ENCODE data around the gene DDIAS. TPM values are rescaled to one million over a fixed set of nuclear protein-coding genes. Genes with fewer than 3 reads are reported as not detected.
"Not testable (repeated sequence)": the region's sequence is repeated elsewhere in the genome, so short reads cannot be mapped to it uniquely, and the experiment has no call there.

Gene DDIAS
- total and polyA plus RNA-seq, 10 of the 15 experiments (the other 5 are each of a cell fraction or from before 2014, with no cell fraction given), result 6.9 to 27.8 (median 12.9) TPM

DNA sequence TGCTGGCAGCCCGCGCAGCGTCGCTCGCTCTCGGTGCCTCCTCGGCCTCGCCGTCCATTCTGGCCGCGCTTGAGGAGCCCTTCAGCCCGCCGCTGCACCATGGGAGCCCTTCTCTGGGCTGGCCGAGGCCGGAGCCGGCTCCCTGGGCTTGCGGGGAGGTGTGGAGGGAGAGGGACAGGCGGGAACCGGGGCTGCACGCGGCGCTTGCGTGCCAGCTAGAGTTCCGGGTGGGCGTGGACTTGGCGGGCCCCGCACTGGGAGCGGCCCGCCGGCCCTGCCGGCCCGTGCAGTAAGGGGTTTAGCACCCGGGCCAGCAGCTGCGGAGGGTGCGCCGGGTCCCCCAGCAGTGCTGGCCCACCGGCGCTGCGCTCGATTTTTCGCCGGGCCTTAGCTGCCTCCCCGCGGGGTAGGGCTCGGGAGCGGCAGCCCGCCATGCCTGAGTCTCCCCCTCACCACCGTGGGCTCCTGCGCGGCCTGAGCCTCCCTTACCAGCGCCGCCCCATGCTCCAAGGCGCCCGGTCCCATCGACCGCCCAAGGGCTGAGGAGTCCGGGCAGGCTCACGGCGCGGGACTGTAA, 69.1 kb downstream of the DDIAS start:
- H3K4me3 ChIP-seq; H4K20me1 ChIP-seq (ENCODE audit: control insufficient read depth, insufficient read depth); H2AFZ ChIP-seq (ENCODE audit: control insufficient read depth, low read depth, low read length); H3K9ac ChIP-seq (ENCODE audit: control insufficient read depth, insufficient read depth, low read length); H3K27me3 ChIP-seq (replicated peaks in 1 of 2; ENCODE audit: control insufficient read depth in 2 of 2, insufficient read depth in 2 of 2, low read length in 1 of 2); DNase-seq (ENCODE audit: low read depth, low spot score); in situ Hi-C loops (cut with MboI); FAIRE-seq; ATAC-seq; H3K79me2 ChIP-seq (ENCODE audit: control insufficient read depth, insufficient read depth, low read length); H3K9me3 ChIP-seq (replicated peaks; ENCODE audit: control insufficient read depth, insufficient read depth, low read length); H3K36me3 ChIP-seq (ENCODE audit: control insufficient read depth in 2 of 2, insufficient read depth in 2 of 2, low read length in 1 of 2); BruUV-seq (replicated peaks): not testable (repeated sequence)
- ChIA-PET CTCF (interaction anchor here (0.9 to 2.3 kb wide), 10 partner anchors 9 to 93 kb away, joined by 3 to 9 read pairs (median 4); no protein-coding TSS in a partner anchor), SMC1A (ENCODE audit: uncharacterized antibody, unreplicated experiment) (interaction anchor here (0.9 to 4.5 kb wide), 17 partner anchors 10 to 280 kb away, joined by 3 to 51 read pairs (median 8); partner anchors contain the start of gene RAB30), RAD21 (ENCODE audit: unreplicated experiment) (interaction anchor here (0.8 to 2.3 kb wide), 26 partner anchors 10 to 279 kb away, joined by 3 to 16 read pairs (median 7); partner anchors contain the start of genes PCF11 and RAB30), POLR2A (interaction anchor here (1.0 to 4.5 kb wide), 12 partner anchors 9 to 101 kb away, joined by 3 to 25 read pairs (median 6); partner anchors contain the start of gene RAB30)
- WGBS (ENCODE audit: insufficient coverage, insufficient replicate concordance, low lambda C conversion rate, missing lambda C conversion rate), result 45% methylated on average over 57 of the region's 60 CpGs
- Histone ChIP-seq H3K4me2 (ENCODE audit: control insufficient read depth, insufficient read depth) (peak overlapping the region; percentile 67; the same call in 1 of the 2 replicates), H3K4me1 (ENCODE audit: control insufficient read depth, insufficient read depth, low read length) (peaks cover 41% of the 10 kb centered on the region), H3K27ac (ENCODE audit: control insufficient read depth, insufficient read depth) (peak overlapping the region; percentile 85)
- intact Hi-C loops (cut with micrococcal nuclease; ENCODE audit: unreplicated experiment), result loop anchor here (1.0 to 5.0 kb wide), 3 partner anchors 43 to 186 kb away; partner anchors contain the start of gene PCF11
- 0 out of 2 replicates have a peak, but pooled peaks have one; percentile 27 for TF ChIP-seq TCF3 (IDR thresholded peaks at IDR 0.05; ENCODE audit: borderline replicate concordance, insufficient read depth, low read depth, low read length)
- TF ChIP-seq, protein P1, sequence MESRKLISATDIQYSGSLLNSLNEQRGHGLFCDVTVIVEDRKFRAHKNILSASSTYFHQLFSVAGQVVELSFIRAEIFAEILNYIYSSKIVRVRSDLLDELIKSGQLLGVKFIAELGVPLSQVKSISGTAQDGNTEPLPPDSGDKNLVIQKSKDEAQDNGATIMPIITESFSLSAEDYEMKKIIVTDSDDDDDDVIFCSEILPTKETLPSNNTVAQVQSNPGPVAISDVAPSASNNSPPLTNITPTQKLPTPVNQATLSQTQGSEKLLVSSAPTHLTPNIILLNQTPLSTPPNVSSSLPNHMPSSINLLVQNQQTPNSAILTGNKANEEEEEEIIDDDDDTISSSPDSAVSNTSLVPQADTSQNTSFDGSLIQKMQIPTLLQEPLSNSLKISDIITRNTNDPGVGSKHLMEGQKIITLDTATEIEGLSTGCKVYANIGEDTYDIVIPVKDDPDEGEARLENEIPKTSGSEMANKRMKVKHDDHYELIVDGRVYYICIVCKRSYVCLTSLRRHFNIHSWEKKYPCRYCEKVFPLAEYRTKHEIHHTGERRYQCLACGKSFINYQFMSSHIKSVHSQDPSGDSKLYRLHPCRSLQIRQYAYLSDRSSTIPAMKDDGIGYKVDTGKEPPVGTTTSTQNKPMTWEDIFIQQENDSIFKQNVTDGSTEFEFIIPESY (IDR thresholded peaks at IDR 0.05), result peak; percentile 87
